CD4-positive, alpha-beta T cell treated with Interleukin-12 subunit alpha and Interleukin-12 subunit beta, for 1 hour (primary cell): ENCODE measurements around the gene GAREM1.
"Not testable (repeated sequence)": the region's sequence is repeated elsewhere in the genome, so short reads cannot be mapped to it uniquely, and the experiment has no call there.

Source experiments
- DNase-seq: peaks from one replicate; pipeline ENCODE4 v3.0.0-alpha.2; 2020

GAREM1 gene

GRCh38 chr18:32366586-32367538 is 103.8 kb downstream of the GAREM1 start:
- no peak for DNase-seq

DNA sequence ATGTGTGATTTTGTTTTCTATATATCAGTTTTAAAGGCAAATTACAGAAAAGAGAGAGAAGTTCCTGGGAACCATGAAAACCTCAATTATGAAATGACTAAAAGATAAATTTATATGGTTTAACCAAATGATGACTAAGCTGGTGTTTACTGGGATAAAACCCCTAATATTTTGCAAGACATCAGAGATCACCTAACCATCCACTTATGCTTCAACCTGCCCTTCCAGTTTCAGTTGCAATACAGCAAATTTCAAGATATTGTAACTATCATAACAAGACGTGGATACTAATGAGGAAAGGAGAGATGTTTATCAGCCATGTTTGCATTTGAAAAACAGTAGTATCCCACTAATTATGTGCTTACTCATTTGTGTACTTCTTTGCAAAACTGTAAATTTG is 108.2 kb downstream of the GAREM1 start:
- DNase-seq: no peak

- DNase-seq: no peak
Observed at GRCh38 chr18:32360682-32361345, 109.9 kb downstream of the GAREM1 start.

DNA sequence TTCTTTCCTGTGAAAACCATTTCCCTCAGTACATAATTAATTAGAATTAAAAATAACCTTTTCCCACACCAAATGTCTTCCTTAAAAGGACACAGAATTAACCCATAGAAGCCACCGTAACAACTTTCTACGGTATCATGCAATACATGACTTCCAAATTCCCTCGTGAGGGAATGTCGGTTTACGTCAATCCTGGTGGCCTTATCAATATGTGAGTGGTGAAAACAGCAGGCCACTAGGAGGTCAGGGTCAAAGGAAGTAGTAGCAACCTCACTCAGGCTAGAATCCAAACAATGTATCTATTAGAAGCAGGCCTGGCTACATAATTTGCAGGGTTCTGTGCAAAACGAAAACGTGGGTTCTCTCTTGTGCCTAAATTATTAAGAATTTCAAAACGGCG is 112.2 kb downstream of the GAREM1 start:
- DNase-seq: no peak

- no peak for DNase-seq
Observed at GRCh38 chr18:32358075-32358474, 112.6 kb downstream of the GAREM1 start.

DNA sequence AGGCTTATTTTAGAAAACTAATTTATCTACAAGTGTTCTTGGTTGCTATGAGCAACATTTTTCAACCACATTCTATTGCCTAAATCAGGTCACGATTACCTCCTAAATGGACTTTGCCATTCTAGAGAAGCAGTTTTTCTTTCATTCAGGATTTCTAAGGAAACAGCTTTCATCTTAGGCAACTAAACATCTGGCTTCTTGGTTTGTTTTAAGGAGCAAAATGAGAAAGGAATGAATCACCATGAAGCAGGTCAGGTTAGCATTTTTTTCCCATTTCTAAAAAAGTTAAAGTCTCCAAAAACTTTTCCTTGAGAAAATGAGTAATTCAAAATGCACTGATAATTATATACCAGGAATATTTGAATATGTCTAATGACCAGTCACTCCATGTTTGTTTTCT is 114.8 kb downstream of the GAREM1 start:
- DNase-seq: no peak

- no peak for DNase-seq
Observed at GRCh38 chr18:32354518-32354917, 116.2 kb downstream of the GAREM1 start.

DNA sequence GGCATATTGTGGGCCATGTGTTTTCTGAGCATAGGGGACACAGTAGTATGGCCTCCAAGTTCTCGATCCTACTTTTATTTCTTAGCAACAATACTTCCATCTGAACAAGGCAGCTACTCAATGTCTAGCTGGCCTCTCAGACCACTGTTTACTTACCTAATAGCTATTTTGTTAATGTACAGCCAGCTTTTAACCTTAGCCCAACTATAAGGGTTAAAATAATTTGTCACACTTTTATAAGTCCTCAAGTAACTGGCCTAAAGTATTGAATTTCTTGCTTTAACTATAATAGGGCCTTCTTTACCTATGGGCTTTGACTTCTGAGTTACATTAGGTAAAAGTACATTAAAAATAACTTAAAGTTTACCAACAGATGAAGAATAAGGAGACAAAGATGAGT is 117.4 kb downstream of the GAREM1 start:
- DNase-seq: no peak

- DNase-seq: no peak
Observed at GRCh38 chr18:32351032-32351431, 119.7 kb downstream of the GAREM1 start.

GRCh38 chr18:32349728-32350395 is 120.8 kb downstream of the GAREM1 start:
- DNase-seq: no peak

DNA sequence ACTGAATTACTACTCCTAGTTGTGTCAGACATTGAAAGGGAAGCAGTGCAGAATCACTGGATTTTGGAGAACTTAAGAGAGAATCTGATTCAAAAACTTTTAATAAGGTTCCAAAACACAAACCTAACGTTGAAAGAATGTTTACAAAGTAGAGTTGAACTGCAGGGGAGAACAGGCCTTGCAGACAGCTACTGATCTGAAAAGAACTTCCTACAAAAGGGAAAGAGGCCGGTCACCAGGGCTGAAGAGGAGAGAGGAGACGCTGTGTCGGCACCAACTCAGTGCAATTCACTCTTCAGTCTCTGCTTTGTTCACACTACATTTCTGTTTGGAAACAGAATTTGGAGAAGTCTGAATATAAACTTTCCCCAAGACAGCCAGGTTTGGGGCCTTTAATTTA is 124.0 kb downstream of the GAREM1 start:
- no peak for DNase-seq

DNA sequence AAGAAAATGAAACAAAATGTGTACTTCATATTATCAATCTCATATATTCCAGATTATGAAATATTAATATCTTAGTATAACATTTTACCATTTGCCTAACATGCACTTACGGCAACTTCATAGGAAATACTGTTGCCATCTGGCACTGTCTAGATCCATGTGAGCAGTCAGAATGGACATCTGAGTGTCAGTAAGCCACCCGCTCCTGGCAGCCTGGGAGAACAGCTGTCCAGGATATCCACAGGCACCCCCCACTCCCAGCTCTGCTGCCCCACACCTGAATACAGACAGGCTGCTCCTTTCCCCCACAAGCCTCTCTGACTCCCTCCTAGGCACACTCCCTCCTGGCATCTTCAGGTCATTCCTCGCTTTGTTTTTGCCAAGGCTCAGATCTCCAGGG is 127.0 kb downstream of the GAREM1 start:
- DNase-seq: no peak

DNA sequence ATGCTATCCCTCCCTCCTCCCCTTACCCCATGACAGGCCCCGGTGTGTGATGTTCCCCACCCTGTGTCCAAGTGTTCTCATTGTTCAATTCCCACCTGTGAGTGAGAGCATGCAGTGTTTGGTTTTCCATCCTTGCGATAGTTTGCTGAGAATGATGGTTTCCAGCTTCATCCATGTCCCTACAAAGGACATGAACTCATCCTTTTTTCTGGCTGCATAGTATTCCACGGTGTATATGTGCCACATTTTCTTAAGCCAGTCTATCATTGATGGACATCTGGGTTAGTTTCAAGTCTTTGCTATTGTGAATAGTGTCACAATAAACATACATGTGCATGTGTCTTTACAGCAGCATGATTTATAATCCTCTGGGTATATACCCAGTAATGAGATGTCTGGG is 129.6 kb downstream of the GAREM1 start:
- DNase-seq: not testable (repeated sequence)

DNA sequence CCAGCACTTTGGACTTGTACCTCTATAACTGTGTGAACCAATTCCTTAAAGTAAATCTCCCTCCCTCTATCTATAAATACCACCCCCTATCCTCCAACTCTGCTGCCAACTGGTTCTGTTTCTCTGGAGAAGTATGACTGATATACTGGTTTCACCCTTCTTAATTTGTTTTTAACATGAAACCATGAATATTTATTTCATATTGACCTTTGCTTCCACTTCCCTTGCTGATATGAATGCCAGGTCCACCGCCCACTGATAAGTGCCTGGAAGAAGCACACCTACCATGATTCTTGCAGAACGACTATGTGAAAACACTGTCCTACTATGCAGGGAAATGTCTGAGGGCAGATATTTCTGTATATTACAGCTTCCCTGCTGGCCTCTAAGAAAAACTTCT is 131.6 kb downstream of the GAREM1 start:
- DNase-seq: no peak

GRCh38 chr18:32337821-32338220 is 132.9 kb downstream of the GAREM1 start:
- DNase-seq: no peak

DNA sequence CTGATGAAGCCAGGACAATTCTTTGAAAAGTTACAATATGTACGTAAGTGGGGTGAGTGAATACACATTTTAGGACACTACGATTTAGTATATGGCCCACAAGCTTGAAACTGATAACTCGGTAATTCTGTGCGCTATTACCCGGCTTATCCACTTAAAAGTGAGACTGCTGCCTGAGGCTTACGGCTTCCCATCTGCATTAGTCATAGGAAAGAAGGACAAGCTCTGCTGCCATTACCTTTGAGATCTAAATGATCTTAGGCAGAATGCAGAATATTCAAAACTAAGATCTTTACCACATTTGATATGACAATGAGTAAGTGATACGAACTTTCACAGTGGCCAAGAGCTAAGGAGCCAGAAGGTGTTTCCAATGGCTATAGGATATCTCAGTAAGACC is 133.3 kb downstream of the GAREM1 start:
- DNase-seq: no peak

DNA sequence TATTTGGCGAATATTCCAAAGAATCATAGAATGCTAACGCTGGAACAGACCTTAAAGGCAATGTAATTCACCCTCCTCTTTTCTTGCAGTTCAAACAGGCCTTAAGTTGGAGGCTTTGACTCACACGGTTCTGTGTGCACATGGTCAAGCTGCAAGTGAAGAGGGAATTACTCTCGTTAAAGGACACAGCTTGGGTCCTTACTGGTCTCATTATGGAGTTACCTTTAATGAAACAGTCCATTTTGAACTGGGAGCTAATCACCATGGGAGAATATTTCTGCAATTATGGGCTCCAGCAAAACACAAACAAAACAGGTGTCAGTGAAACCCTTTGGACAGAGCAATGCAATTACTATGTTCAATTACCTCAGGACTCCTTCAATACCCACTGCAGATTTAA is 135.5 kb downstream of the GAREM1 start:
- DNase-seq: no peak

DNA sequence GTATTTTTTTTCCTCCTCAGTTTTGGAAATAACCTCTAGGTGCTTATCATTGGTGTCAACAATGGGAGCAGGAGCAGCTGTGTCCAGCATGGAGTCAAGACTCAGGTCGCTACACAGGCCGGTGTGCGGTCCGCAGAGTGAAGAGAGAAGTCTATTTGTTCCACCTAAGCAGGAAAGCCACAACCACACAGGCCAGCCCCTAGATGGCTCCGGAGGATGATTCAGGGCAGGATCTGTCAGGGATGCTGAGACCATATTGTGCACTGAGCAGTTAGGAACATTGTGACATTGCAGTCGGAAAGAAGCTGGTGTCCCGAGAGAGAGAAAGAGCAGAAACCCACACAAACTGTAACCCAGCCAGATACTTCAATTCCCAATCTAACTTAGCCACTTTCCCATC is 136.9 kb downstream of the GAREM1 start:
- DNase-seq: no peak

DNA sequence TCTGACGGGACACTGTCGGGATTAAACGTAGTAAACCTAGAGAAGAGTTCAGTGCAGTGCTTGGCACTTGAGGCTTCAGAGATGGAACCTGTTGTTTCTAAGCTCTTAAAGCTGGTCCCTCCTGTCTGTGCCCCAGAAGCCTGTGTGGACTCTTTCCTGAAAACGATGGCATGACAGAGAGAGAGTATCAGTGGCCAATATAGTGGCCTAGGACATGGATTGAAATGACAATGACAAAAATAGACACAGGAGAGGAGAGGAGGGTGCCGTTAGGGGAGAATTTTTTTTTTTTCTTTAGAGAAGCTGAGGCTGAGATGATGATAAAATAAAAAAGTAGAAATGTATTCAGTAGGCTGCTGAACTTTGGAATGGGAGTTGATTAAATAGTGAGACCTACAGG is 138.0 kb downstream of the GAREM1 start:
- no peak for DNase-seq

DNA sequence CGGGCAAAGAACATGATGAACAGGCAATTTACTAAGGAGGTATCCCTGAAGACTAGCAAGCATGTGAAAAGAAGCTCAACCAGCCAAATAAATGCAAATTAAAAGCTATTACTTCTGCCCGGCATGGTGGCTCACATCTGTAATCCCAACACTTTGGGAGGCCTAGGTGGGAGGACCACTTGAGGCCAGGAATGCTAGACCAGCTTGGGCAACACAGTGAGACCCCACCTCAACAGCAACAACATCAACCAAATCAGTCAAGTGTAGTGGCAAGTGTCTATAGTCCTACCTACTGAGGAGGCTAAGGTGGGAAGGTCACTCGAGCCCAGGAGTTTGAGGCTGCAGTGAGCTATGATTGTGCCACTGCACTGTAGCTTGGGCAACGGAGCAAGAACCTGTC is 141.7 kb downstream of the GAREM1 start:
- DNase-seq: no peak

GRCh38 chr18:32328379-32328778 is 142.3 kb downstream of the GAREM1 start:
- DNase-seq: no peak

GRCh38 chr18:32326450-32327308 is 144.0 kb downstream of the GAREM1 start:
- no peak for DNase-seq

- DNase-seq: no peak
Observed at GRCh38 chr18:32324181-32324580, 146.5 kb downstream of the GAREM1 start.
